Mesendoderm (in vitro differentiated cells): Measurements from ENCODE around the gene SMIM38.
A peak's percentile ranks its signal among the peaks of the same experiment; 100 is the strongest.

Experiments used
- DNase-seq: peaks from one replicate; pipeline ENCODE4 v3.0.0; 2013
- H2AK5ac ChIP-seq: 2 replicates; pipeline ENCODE4 v1.6.1; 2013; ENCODE audit warnings: low read length, inconsistent platforms
- H2BK120ac ChIP-seq: 2 replicates; pipeline ENCODE4 v1.6.1; 2013; ENCODE audit warnings: low read depth, mild to moderate bottlenecking, low read length, moderate library complexity, mixed read lengths
- H2BK15ac ChIP-seq: replicated peaks from 2 replicates; pipeline ENCODE4 v1.6.1; 2013; ENCODE audit warnings: low read depth, mild to moderate bottlenecking, moderate library complexity
- H2BK5ac ChIP-seq: 2 replicates; pipeline ENCODE4 v1.6.1; 2013; ENCODE audit warnings: low read length, inconsistent platforms
- H3K18ac ChIP-seq: 2 replicates; pipeline ENCODE4 v1.6.1; 2013; ENCODE audit warnings: mild to moderate bottlenecking, low read length, mixed read lengths
- H3K23ac ChIP-seq: one replicate; pipeline ENCODE4 v1.6.1; 2013; ENCODE audit warnings: low read length
- H3K27ac ChIP-seq: 2 replicates; pipeline ENCODE4 v1.5.1; 2013; ENCODE audit warnings: low read depth, mild to moderate bottlenecking, inconsistent platforms, low read length, moderate library complexity
- H3K27me3 ChIP-seq: 2 replicates; pipeline ENCODE4 v1.6.1; 2013; ENCODE audit warnings: low read length, control low read depth, mild to moderate bottlenecking, inconsistent platforms; ENCODE audit not compliant: insufficient read depth, poor library complexity
- H3K36me3 ChIP-seq: 2 replicates; pipeline ENCODE4 v1.6.1; 2013; ENCODE audit warnings: low read length, inconsistent platforms; ENCODE audit not compliant: control insufficient read depth, insufficient read depth
- H3K4ac ChIP-seq: one replicate; pipeline ENCODE4 v1.6.1; 2013; ENCODE audit warnings: low read depth, mild to moderate bottlenecking, low read length, moderate library complexity
- H3K4me1 ChIP-seq: 2 replicates; pipeline ENCODE4 v1.6.1; 2013; ENCODE audit warnings: low read depth, low read length, inconsistent platforms; ENCODE audit not compliant: control insufficient read depth
- H3K4me2 ChIP-seq: 2 replicates; pipeline ENCODE4 v1.6.1; 2013; ENCODE audit warnings: low read length
- H3K4me3 ChIP-seq: 2 replicates; pipeline ENCODE4 v1.5.1; 2013; ENCODE audit warnings: mild to moderate bottlenecking, low read length
- H3K56ac ChIP-seq: one replicate; pipeline ENCODE4 v1.6.1; 2013; ENCODE audit warnings: low read length
- H3K79me1 ChIP-seq: 2 replicates; pipeline ENCODE4 v1.6.1; 2013; ENCODE audit warnings: low read length, inconsistent platforms
- H3K79me2 ChIP-seq: 2 replicates; pipeline ENCODE4 v1.6.1; 2013; ENCODE audit warnings: mild to moderate bottlenecking, low read length; ENCODE audit not compliant: control insufficient read depth, insufficient read depth
- H3K9ac ChIP-seq: 2 replicates; pipeline ENCODE4 v1.6.1; 2013; ENCODE audit warnings: low read length, inconsistent platforms
- H4K5ac ChIP-seq: one replicate; pipeline ENCODE4 v1.6.1; 2013; ENCODE audit warnings: low read length
- H4K8ac ChIP-seq: one replicate; pipeline ENCODE4 v1.6.1; 2013; ENCODE audit warnings: low read depth, mild to moderate bottlenecking, control low read depth, low read length, moderate library complexity
- WGBS: extraction: QIAGEN DNeasy Blood & Tissue Kit; methylation state at CpG from one replicate; pipeline ENCODE4 v1.1.7; 2013; ENCODE audit warnings: low lambda C conversion rate, missing lambda C conversion rate; ENCODE audit not compliant: insufficient coverage; ENCODE audit errors: extremely low coverage; 5-methylcytosine and 5-hydroxymethylcytosine counted together

Gene SMIM38

GRCh38 chr11:69170704-69171103, 15.0 kb downstream of the SMIM38 start:
- Histone ChIP-seq H3K79me2 (no peaks in the 10 kb centered on the region), H3K4me3 (no peak overlapping the region), H3K36me3 (no peaks in the 10 kb centered on the region), H4K5ac (no peak overlapping the region), H3K4ac (no peak overlapping the region), H3K27me3 (no peaks in the 10 kb centered on the region), H3K27ac (no peak overlapping the region), H3K23ac (no peak overlapping the region), H2AK5ac (no peak overlapping the region), H3K4me1 (no peaks in the 10 kb centered on the region), H3K79me1 (no peaks in the 10 kb centered on the region), H2BK15ac (no peak overlapping the region), H2BK5ac (no peak overlapping the region), H3K56ac (no peak overlapping the region), H3K9ac (no peak overlapping the region), H2BK120ac (no peak overlapping the region), H3K4me2 (no peak overlapping the region), H3K18ac (no peak overlapping the region), H4K8ac (no peak overlapping the region)
- no peak for DNase-seq
- no CpG with 5 or more reads among the region's 6 CpGs for WGBS

GRCh38 chr11:69171476-69172240, 15.9 kb downstream of the SMIM38 start:
- no peaks in the 10 kb centered on the region for H3K79me2 ChIP-seq
- no peak overlapping the region for H3K4me2 ChIP-seq
- no peak overlapping the region for H3K18ac ChIP-seq
- H3K79me1 ChIP-seq, result no peaks in the 10 kb centered on the region
- H3K27me3 ChIP-seq, result no peaks in the 10 kb centered on the region
- H2BK15ac ChIP-seq, result no peak overlapping the region
- H3K9ac ChIP-seq, result no peak overlapping the region
- no peak overlapping the region for H2BK5ac ChIP-seq
- H3K36me3 ChIP-seq, result no peaks in the 10 kb centered on the region
- no peak overlapping the region for H2BK120ac ChIP-seq
- H3K27ac ChIP-seq, result no peak overlapping the region
- no CpG with 5 or more reads among the region's 6 CpGs for WGBS
- no peak overlapping the region for H3K23ac ChIP-seq
- no peak overlapping the region for H3K4ac ChIP-seq
- H2AK5ac ChIP-seq, result no peak overlapping the region
- no peak overlapping the region for H4K8ac ChIP-seq
- no peak for DNase-seq
- H3K4me3 ChIP-seq, result no peak overlapping the region
- no peak overlapping the region for H4K5ac ChIP-seq
- no peaks in the 10 kb centered on the region for H3K4me1 ChIP-seq
- H3K56ac ChIP-seq, result no peak overlapping the region

GRCh38 chr11:69172674-69173073, 16.9 kb downstream of the SMIM38 start:
- H3K4me2 ChIP-seq, result no peak overlapping the region
- no peak overlapping the region for H3K56ac ChIP-seq
- H2AK5ac ChIP-seq, result no peak overlapping the region
- WGBS, result no CpG with 5 or more reads among the region's 1 CpG
- H2BK120ac ChIP-seq, result no peak overlapping the region
- no peak overlapping the region for H2BK5ac ChIP-seq
- H4K8ac ChIP-seq, result no peak overlapping the region
- no peak overlapping the region for H3K4me3 ChIP-seq
- no peak overlapping the region for H3K18ac ChIP-seq
- H3K79me1 ChIP-seq, result no peaks in the 10 kb centered on the region
- no peaks in the 10 kb centered on the region for H3K27me3 ChIP-seq
- H3K4ac ChIP-seq, result no peak overlapping the region
- H3K4me1 ChIP-seq, result no peaks in the 10 kb centered on the region
- H4K5ac ChIP-seq, result no peak overlapping the region
- H3K9ac ChIP-seq, result no peak overlapping the region
- no peaks in the 10 kb centered on the region for H3K36me3 ChIP-seq
- no peak overlapping the region for H3K27ac ChIP-seq
- no peak overlapping the region for H3K23ac ChIP-seq
- peak; percentile 62 for DNase-seq
- H2BK15ac ChIP-seq, result no peak overlapping the region
- no peaks in the 10 kb centered on the region for H3K79me2 ChIP-seq

DNA sequence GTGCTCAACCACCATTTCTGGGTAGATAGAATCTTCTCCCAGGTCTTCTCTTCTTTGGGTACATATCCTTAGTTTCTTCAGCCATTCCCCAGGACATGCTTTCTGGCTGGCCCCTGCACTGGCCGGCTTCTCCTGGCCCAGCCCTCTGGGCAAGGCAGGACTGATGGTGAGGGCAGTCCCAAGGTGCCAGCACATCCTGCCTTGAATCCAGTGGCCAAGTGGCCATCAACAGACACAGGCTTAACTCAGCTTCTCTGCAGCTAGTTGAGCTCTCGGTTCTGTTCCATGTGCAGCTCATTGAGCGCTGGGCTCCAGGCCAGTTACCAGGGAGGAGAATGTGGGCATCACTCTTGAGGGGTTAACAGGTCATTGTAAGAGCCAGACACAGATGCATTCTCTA, 17.6 kb downstream of the SMIM38 start:
- H2BK15ac ChIP-seq, result no peak overlapping the region

DNA sequence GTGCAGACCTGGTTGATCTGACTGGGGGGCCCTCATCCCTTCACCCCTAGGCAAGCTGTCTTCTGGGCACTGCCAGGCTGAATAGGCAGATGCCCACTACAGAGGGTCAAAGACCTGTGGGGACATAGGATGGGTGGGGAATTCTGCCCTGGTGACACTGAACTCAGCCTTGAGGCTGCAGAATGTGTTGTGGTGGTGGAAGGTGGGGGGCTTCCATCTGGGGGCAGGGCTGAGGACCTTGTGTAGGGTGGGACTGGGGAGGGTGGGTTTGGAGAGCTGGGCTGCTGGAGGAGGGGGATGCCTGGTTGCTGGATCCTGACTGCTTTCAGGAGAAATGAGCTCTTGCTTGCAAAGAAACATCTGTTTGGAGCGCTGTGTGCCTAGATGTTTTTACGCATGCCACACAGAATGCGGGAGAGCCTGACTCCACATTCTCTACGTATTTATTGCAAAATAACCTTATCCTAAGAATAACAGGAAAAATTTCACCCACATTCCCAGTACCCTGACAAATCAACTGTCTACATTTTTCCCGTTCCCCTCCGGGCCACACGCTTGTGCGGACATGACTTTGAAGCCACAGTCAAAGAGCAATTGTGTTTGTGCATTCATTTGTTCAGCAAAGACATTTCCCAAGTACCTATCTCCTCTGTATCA, 18.3 kb downstream of the SMIM38 start:
- Histone ChIP-seq H3K56ac (no peak overlapping the region), H4K5ac (no peak overlapping the region), H2BK5ac (no peak overlapping the region), H3K79me2 (no peaks in the 10 kb centered on the region), H3K27ac (no peak overlapping the region), H3K79me1 (no peaks in the 10 kb centered on the region), H3K27me3 (no peaks in the 10 kb centered on the region), H4K8ac (no peak overlapping the region), H2BK120ac (no peak overlapping the region), H3K4me3 (no peak overlapping the region), H3K9ac (no peak overlapping the region), H3K4ac (no peak overlapping the region), H3K36me3 (no peaks in the 10 kb centered on the region), H3K18ac (no peak overlapping the region), H2AK5ac (no peak overlapping the region), H3K4me2 (no peak overlapping the region), H3K23ac (no peak overlapping the region), H3K4me1 (no peaks in the 10 kb centered on the region), H2BK15ac (no peak overlapping the region)
- no CpG with 5 or more reads among the region's 8 CpGs for WGBS
- no peak for DNase-seq

More for the DNA sequence above, 17.6 kb downstream of the SMIM38 start:
- H3K36me3 ChIP-seq, result no peaks in the 10 kb centered on the region
- H3K27me3 ChIP-seq, result no peaks in the 10 kb centered on the region
- H3K9ac ChIP-seq, result no peak overlapping the region
- no peak overlapping the region for H2AK5ac ChIP-seq
- no peak overlapping the region for H4K5ac ChIP-seq
- no peak overlapping the region for H4K8ac ChIP-seq
- no peak overlapping the region for H3K18ac ChIP-seq
- H3K23ac ChIP-seq, result no peak overlapping the region
- H3K56ac ChIP-seq, result no peak overlapping the region
- no peak overlapping the region for H2BK5ac ChIP-seq
- no peaks in the 10 kb centered on the region for H3K79me1 ChIP-seq
- H3K4me3 ChIP-seq, result no peak overlapping the region
- H3K79me2 ChIP-seq, result no peaks in the 10 kb centered on the region
- H3K4me2 ChIP-seq, result no peak overlapping the region
- no peak for DNase-seq
- WGBS, result no CpG with 5 or more reads among the region's 3 CpGs
- no peaks in the 10 kb centered on the region for H3K4me1 ChIP-seq
- no peak overlapping the region for H2BK120ac ChIP-seq
- H3K4ac ChIP-seq, result no peak overlapping the region
- H3K27ac ChIP-seq, result no peak overlapping the region
